ENCODE results near the gene LRRN1.

LRRN1 gene

GRCh38 chr3:3799173-3800079, at the start of gene LRRN1:
TSS of gene LRRN1 (plus strand) at chr3:3799431. CDS start at chr3:3844642, 45,211 bp downstream.
- DNase-seq (ENCODE audit: low spot score), result no peak

- DNase-seq (ENCODE audit: low spot score), result no peak
Measured at GRCh38 chr3:3753416-3753815, 45.8 kb upstream of the LRRN1 start.

GRCh38 chr3:3765661-3766060, 33.6 kb upstream of the LRRN1 start:
- DNase-seq (ENCODE audit: low spot score), result no peak

GRCh38 chr3:3766140-3766539, 33.1 kb upstream of the LRRN1 start:
- DNase-seq (ENCODE audit: low spot score), result no peak

GRCh38 chr3:3771094-3771493, 28.1 kb upstream of the LRRN1 start:
- DNase-seq (ENCODE audit: low spot score), result no peak

GRCh38 chr3:3771567-3771966, 27.7 kb upstream of the LRRN1 start:
- DNase-seq (ENCODE audit: low spot score), result no peak

- DNase-seq (ENCODE audit: low spot score), result no peak
Measured at GRCh38 chr3:3772338-3772737, 26.9 kb upstream of the LRRN1 start.

GRCh38 chr3:3772920-3773319, 26.3 kb upstream of the LRRN1 start:
- DNase-seq (ENCODE audit: low spot score), result no peak

GRCh38 chr3:3776607-3777006, 22.6 kb upstream of the LRRN1 start:
- DNase-seq (ENCODE audit: low spot score), result no peak

GRCh38 chr3:3778216-3778615, 21.0 kb upstream of the LRRN1 start:
- no peak for DNase-seq (ENCODE audit: low spot score)

GRCh38 chr3:3778641-3779270, 20.5 kb upstream of the LRRN1 start:
- no peak for DNase-seq (ENCODE audit: low spot score)

- no peak for DNase-seq (ENCODE audit: low spot score)
Measured at GRCh38 chr3:3782457-3782856, 16.8 kb upstream of the LRRN1 start.

GRCh38 chr3:3783210-3783609, 16.0 kb upstream of the LRRN1 start:
- DNase-seq (ENCODE audit: low spot score), result no peak

- no peak for DNase-seq (ENCODE audit: low spot score)
Measured at GRCh38 chr3:3783696-3784095, 15.5 kb upstream of the LRRN1 start.

- no peak for DNase-seq (ENCODE audit: low spot score)
Measured at GRCh38 chr3:3792391-3792790, 6.8 kb upstream of the LRRN1 start.

- DNase-seq (ENCODE audit: low spot score), result no peak
Measured at GRCh38 chr3:3798631-3799113, 559 bp upstream of the LRRN1 start.

- no peak for DNase-seq (ENCODE audit: low spot score)
Measured at GRCh38 chr3:3800080-3800455, 837 bp downstream of the LRRN1 start.

GRCh38 chr3:3800685-3801493, 1.7 kb downstream of the LRRN1 start:
- no peak for DNase-seq (ENCODE audit: low spot score)

- no peak for DNase-seq (ENCODE audit: low spot score)
Measured at GRCh38 chr3:3801494-3801841, 2.2 kb downstream of the LRRN1 start.

- no peak for DNase-seq (ENCODE audit: low spot score)
Measured at GRCh38 chr3:3802046-3802445, 2.8 kb downstream of the LRRN1 start.

- no peak for DNase-seq (ENCODE audit: low spot score)
Measured at GRCh38 chr3:3804560-3804959, 5.3 kb downstream of the LRRN1 start.

GRCh38 chr3:3806092-3806491, 6.9 kb downstream of the LRRN1 start:
- DNase-seq (ENCODE audit: low spot score), result no peak

- DNase-seq (ENCODE audit: low spot score), result no peak
Measured at GRCh38 chr3:3806856-3807255, 7.6 kb downstream of the LRRN1 start.

Data from NAMALWA (cell line).